GM10847 (cell line): ENCODE measurements around the gene CLDN4.

Source experiments
- POLR2A ChIP-seq: IDR thresholded peaks from 2 replicates; pipeline ENCODE4 v1.6.1; 2011; ENCODE audit not compliant: insufficient read length; ENCODE audit errors: extremely low read depth

The CLDN4 gene

GRCh38 chr7:73861305-73861704 is 30.5 kb downstream of the CLDN4 start:
- TF ChIP-seq POLR2A, result no peak

GRCh38 chr7:73864981-73865711 is 34.4 kb downstream of the CLDN4 start:
- TF ChIP-seq POLR2A, result no peak

- TF ChIP-seq POLR2A, result no peak
Measured at GRCh38 chr7:73865738-73866445, 35.1 kb downstream of the CLDN4 start.

- TF ChIP-seq POLR2A, result no peak
Measured at GRCh38 chr7:73866446-73866767, 35.6 kb downstream of the CLDN4 start.

- no peak for TF ChIP-seq POLR2A
Measured at GRCh38 chr7:73869011-73869798, 38.4 kb downstream of the CLDN4 start.

GRCh38 chr7:73870041-73870492 is 39.3 kb downstream of the CLDN4 start:
- no peak for TF ChIP-seq POLR2A

GRCh38 chr7:73871163-73872011 is 40.6 kb downstream of the CLDN4 start:
- TF ChIP-seq POLR2A, result no peak

- no peak for TF ChIP-seq POLR2A
Measured at GRCh38 chr7:73872056-73872908, 41.5 kb downstream of the CLDN4 start.

GRCh38 chr7:73876361-73876760 is 45.6 kb downstream of the CLDN4 start:
- no peak for TF ChIP-seq POLR2A

GRCh38 chr7:73876973-73877372 is 46.2 kb downstream of the CLDN4 start:
- TF ChIP-seq POLR2A, result no peak

- no peak for TF ChIP-seq POLR2A
Measured at GRCh38 chr7:73879977-73880681, 49.3 kb downstream of the CLDN4 start.

- TF ChIP-seq POLR2A, result no peak
Measured at GRCh38 chr7:73880755-73881328, 50.0 kb downstream of the CLDN4 start.

GRCh38 chr7:73881352-73882046 is 50.7 kb downstream of the CLDN4 start:
- no peak for TF ChIP-seq POLR2A

GRCh38 chr7:73882047-73882402 is 51.2 kb downstream of the CLDN4 start:
- TF ChIP-seq POLR2A, result no peak
